ENCODE data around the gene OPN1LW.

OPN1LW gene

GRCh38 chrX:154121207-154121606 lies 22.8 kb upstream of the OPN1LW start:
- no peak for TF ChIP-seq CTCF (conservative IDR thresholded peaks at IDR 0.05; ENCODE audit: low read depth, low read length)
- DNase-seq (ENCODE audit: low read depth) = no peak
- no peak overlapping the region for H3K4me3 ChIP-seq (ENCODE audit: low read depth, low read length)

- no peak overlapping the region for H3K4me3 ChIP-seq (ENCODE audit: low read depth, low read length)
- no peak for DNase-seq (ENCODE audit: low read depth)
- no peak for TF ChIP-seq CTCF (conservative IDR thresholded peaks at IDR 0.05; ENCODE audit: low read depth, low read length)
These were observed 22.1 kb upstream of the OPN1LW start for GRCh38 chrX:154121961-154122360.

GRCh38 chrX:154123241-154124219 lies 20.5 kb upstream of the OPN1LW start:
- DNase-seq (ENCODE audit: low read depth) = peak; percentile 3
- no peak for TF ChIP-seq CTCF (conservative IDR thresholded peaks at IDR 0.05; ENCODE audit: low read depth, low read length)
- no peak overlapping the region for H3K4me3 ChIP-seq (ENCODE audit: low read depth, low read length)

GRCh38 chrX:154125391-154126040 lies 18.5 kb upstream of the OPN1LW start:
- H3K4me3 ChIP-seq (ENCODE audit: low read depth, low read length) = no peak overlapping the region
- DNase-seq (ENCODE audit: low read depth) = no peak
- no peak for TF ChIP-seq CTCF (conservative IDR thresholded peaks at IDR 0.05; ENCODE audit: low read depth, low read length)

- TF ChIP-seq CTCF (conservative IDR thresholded peaks at IDR 0.05; ENCODE audit: low read depth, low read length) = no peak
- no peak overlapping the region for H3K4me3 ChIP-seq (ENCODE audit: low read depth, low read length)
- no peak for DNase-seq (ENCODE audit: low read depth)
These were observed 17.9 kb upstream of the OPN1LW start for GRCh38 chrX:154126101-154126500.

GRCh38 chrX:154131955-154132354 lies 12.1 kb upstream of the OPN1LW start:
- no peak overlapping the region for H3K4me3 ChIP-seq (ENCODE audit: low read depth, low read length)
- TF ChIP-seq CTCF (conservative IDR thresholded peaks at IDR 0.05; ENCODE audit: low read depth, low read length) = no peak
- DNase-seq (ENCODE audit: low read depth) = no peak
